HG03565 (cell line): Measurements from ENCODE around the gene PMS1.
"Not testable (repeated sequence)": the region's sequence is repeated elsewhere in the genome, so short reads cannot be mapped to it uniquely, and the experiment has no call there.

Experiments used
- ATAC-seq: cut with Tn5 transposase; IDR thresholded peaks from one replicate; pipeline ENCODE4 v1.9.1; 2021; ENCODE audit warnings: mild to moderate bottlenecking, moderate library complexity; ENCODE audit not compliant: unreplicated experiment

PMS1 gene

GRCh38 chr2:189803431-189803830 is 19.2 kb downstream of the PMS1 start:
- no peak for ATAC-seq

DNA sequence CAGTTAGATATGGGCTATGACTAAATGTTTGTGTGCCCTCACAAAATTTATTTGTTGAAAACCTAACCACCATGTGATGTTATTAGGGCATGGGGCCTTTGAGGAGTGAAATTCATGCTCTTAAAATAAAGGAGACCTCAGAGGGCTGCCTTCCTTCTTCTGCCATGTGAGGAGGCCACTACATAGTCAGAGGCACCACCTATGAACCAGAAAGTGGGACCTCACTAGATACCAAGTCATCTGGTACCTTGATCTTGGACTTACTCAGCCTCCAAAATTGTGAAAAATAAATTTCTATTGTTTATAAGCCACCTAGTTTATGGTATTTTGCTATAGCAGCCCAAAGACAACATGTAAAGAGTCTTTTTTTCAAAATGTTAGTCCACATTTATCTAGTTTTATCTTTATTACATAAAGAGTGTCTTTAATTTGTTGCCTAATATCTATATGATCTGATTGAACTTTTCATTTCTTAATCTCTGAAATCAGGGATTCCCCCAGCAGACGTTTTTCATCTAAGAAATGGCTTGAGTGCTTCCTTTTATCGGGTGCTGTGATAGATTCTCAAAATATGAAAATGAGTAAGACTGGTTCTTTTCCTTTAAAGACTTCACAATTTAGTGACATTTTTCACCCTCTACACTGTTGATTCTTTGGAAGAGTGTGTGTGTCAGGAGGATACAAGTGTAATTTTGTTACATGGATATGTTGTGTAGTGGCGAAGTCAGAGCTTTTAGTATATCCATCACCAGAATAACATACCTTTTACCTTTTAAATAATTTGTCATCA is 34.2 kb downstream of the PMS1 start:
- ATAC-seq, result no peak

DNA sequence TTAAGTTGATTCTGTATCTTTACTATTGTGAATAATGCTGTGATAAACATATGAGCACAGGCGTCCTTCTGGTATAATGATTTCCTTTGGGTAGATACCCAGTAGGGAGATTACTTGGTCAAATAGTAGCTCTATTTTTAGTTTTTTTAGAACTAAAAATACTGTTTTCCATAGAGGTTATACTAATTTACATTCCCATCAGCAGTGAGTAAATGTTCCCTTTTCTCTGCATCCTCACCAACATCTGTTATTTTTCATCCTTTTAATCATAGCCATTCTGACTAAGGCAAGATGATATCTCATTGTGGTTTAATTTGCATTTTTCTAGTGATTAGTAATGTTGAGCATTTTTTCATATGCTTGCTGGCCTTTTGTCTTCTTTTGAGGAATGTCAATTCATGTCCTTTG is 35.1 kb downstream of the PMS1 start:
- no peak for ATAC-seq

- ATAC-seq, result no peak
Observed at GRCh38 chr2:189821953-189822748, 37.9 kb downstream of the PMS1 start.

- no peak for ATAC-seq
Observed at GRCh38 chr2:189824694-189825396, 40.6 kb downstream of the PMS1 start.

DNA sequence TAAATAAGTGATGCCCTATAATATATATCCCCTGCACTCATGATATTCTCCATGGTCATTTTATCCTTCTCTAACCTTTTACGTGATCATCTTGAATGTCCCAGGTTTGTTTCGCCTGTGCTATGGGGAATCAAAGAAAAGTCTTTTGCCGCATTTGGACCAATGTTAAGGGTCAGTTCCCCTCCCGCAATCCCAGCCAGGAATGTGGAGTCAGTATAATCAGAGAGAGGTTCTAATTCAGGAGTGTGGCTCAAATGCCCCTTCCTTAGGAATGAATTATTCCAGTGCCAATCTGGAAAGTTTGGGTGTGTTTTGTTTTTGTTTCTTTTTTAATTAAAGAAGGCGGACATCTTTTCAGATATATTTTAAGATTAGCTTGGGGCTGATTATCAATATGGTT is 41.8 kb downstream of the PMS1 start:
- ATAC-seq, result no peak

GRCh38 chr2:189829102-189829833 is 45.0 kb downstream of the PMS1 start:
- ATAC-seq, result no peak

- no peak for ATAC-seq
Observed at GRCh38 chr2:189830510-189830909, 46.3 kb downstream of the PMS1 start.

GRCh38 chr2:189834059-189834458 is 49.8 kb downstream of the PMS1 start:
- ATAC-seq, result no peak

GRCh38 chr2:189834642-189835041 is 50.4 kb downstream of the PMS1 start:
- not testable (repeated sequence) for ATAC-seq

- no peak for ATAC-seq
Observed at GRCh38 chr2:189835855-189836558, 51.8 kb downstream of the PMS1 start.

GRCh38 chr2:189836644-189837043 is 52.4 kb downstream of the PMS1 start:
- no peak for ATAC-seq

- ATAC-seq, result no peak
Observed at GRCh38 chr2:189837326-189837725, 53.1 kb downstream of the PMS1 start.

- ATAC-seq, result no peak
Observed at GRCh38 chr2:189841019-189841418, 56.8 kb downstream of the PMS1 start.

DNA sequence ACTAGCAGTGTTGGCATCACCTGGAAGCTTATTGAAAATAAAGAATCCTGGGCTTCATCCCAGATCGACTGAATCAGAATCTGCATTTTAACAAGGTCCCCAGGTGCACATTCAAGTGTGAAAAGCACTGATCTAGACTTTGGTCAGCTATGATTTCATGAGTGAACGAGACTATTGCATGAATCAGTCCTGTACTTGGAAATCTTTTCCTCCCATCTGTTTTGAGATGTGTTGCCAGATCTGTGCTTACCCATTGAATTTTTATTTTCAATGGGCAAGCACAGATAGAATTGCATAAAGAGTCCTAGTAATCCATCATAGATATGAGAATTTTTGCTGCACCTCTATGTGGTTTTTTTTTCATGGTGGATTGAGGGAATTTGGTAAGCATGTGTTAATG is 64.0 kb downstream of the PMS1 start:
- ATAC-seq, result no peak

- no peak for ATAC-seq
Observed at GRCh38 chr2:189849550-189849949, 65.3 kb downstream of the PMS1 start.

DNA sequence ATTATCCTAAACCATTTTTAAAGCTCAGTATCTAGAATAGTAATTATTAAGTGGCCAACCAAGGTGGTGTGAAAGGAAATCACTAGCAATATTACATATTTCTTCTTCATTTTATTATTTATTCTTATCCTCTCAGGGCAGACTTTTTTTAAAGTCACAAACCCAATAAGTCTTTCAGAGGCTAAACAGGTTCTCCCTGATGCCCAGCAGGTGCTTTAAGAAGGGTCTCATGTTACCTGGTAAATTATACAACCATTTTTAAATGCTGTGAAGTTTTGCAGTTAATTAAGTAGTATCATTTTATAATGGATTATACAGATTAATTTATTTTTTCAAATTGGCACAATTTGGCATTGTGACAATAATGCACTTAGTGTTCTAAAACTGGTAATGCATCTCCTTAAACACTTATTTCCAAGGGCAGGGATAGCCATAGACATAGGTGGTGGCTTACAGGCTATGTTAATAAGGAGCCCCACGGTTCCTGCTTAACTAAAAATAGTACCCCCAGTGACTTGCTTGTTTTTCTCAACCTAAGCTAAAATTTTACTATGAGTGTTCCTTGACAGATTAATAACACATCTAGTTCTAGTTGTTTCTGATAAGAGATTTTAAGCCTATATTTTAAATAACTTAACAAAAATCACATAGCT is 67.0 kb downstream of the PMS1 start:
- no peak for ATAC-seq

DNA sequence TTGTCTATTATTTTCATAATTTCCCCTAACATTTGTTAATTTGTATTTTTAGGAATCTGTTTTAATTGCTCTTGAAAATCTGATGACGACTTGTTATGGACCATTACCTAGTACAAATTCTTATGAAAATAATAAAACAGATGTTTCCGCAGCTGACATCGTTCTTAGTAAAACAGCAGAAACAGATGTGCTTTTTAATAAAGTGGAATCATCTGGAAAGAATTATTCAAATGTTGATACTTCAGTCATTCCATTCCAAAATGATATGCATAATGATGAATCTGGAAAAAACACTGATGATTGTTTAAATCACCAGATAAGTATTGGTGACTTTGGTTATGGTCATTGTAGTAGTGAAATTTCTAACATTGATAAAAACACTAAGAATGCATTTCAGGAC is 69.9 kb downstream of the PMS1 start:
- no peak for ATAC-seq

- no peak for ATAC-seq
Observed at GRCh38 chr2:189854940-189855339, 70.7 kb downstream of the PMS1 start.

DNA sequence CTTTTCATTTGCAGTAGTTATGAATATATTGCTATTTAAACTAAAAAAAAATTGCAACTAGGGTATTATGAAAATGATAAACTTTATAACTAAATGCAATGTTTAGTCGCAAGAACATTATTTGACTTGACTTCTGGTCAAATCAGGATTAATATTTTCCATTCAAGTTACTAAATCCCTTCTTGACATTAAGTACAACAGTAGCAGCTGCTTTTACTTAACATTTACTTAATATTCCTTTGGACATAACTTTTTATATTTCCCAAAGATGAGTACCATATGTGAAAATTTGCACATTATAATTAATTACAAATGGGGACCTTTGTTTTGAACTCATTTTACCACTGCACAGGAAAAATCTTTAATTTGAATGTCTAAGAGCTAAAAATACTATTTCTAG is 74.0 kb downstream of the PMS1 start:
- no peak for ATAC-seq
